HEK293T (cell line): ENCODE measurements around the gene DMTF1.

Experiments
- ARNT ChIP-seq: fragments of 450-650 bp; IDR thresholded peaks from 2 replicates; pipeline ENCODE4 v1.6.1; 2017; ENCODE audit warnings: mild to moderate bottlenecking
- BHLHE40 ChIP-seq: fragments of 450-650 bp; IDR thresholded peaks from 2 replicates; pipeline ENCODE4 v1.6.1; 2016; ENCODE audit warnings: mild to moderate bottlenecking, moderate library complexity, borderline replicate concordance
- CTBP1 ChIP-seq: fragments of 450-650 bp; IDR thresholded peaks from 2 replicates; pipeline ENCODE4 v1.6.1; 2016; ENCODE audit warnings: borderline replicate concordance
- ELF4 ChIP-seq: fragments of 450-650 bp; IDR thresholded peaks from 2 replicates; pipeline ENCODE4 v1.6.1; 2017; ENCODE audit warnings: antibody characterized with exemption
- FOXA1 ChIP-seq: fragments of 450-650 bp; IDR thresholded peaks from 2 replicates; pipeline ENCODE4 v1.6.1; 2016; ENCODE audit warnings: mild to moderate bottlenecking
- FOXK2 ChIP-seq: fragments of 450-650 bp; IDR thresholded peaks from 2 replicates; pipeline ENCODE4 v1.6.1; 2016; ENCODE audit warnings: mild to moderate bottlenecking
- FOXM1 ChIP-seq: fragments of 450-650 bp; IDR thresholded peaks from 2 replicates; pipeline ENCODE4 v1.6.1; 2017; ENCODE audit warnings: mild to moderate bottlenecking, borderline replicate concordance
- L3MBTL2 ChIP-seq: fragments of 450-650 bp; conservative IDR thresholded peaks from 2 replicates; pipeline ENCODE4 v1.6.1; 2016; ENCODE audit warnings: mild to moderate bottlenecking
- LEF1 ChIP-seq: fragments of 450-650 bp; IDR thresholded peaks from 2 replicates; pipeline ENCODE4 v1.6.1; 2017; ENCODE audit warnings: mild to moderate bottlenecking, borderline replicate concordance
- SP1 ChIP-seq: fragments of 450-650 bp; IDR thresholded peaks from 2 replicates; pipeline ENCODE4 v1.6.1; 2017
- SUZ12 ChIP-seq: fragments of 450-650 bp; IDR thresholded peaks from 2 replicates; pipeline ENCODE4 v1.6.1; 2016; ENCODE audit warnings: mild to moderate bottlenecking
- TARDBP ChIP-seq: fragments of 450-650 bp; IDR thresholded peaks from 2 replicates; pipeline ENCODE4 v1.6.1; 2016
- ZNF384 ChIP-seq: fragments of 450-650 bp; IDR thresholded peaks from 2 replicates; pipeline ENCODE4 v1.6.1; 2016
- TF ChIP-seq, protein P1 (sequence below): fragments of 450-650 bp; IDR thresholded peaks from 2 replicates; pipeline ENCODE4 v1.6.1; 2016

DNA sequence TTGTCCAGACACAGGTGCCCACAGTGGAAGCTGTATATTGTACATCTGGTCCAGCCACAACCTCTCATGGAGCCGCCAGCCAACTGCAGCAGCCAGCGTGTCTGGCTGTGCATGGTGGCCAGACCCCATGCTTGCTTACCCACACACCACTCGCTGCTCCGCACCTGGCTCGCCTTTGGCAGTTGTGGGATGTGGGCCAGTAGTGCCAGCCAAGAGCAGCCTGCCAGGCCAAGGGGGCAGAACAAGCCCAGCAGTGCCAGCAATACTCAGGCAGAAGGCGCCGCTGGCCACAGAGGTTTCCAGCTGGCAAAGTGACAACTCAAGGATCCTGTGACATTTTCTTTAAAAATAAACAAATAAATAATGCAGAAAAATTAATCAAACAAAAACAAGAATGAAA lies 79.0 kb downstream of the DMTF1 start:
- TF ChIP-seq FOXA1 (no peak), SP1 (no peak), FOXK2 (no peak), BHLHE40 (no peak), SUZ12 (no peak), L3MBTL2 (no peak), ZNF384 (no peak), CTBP1 (no peak), LEF1 (no peak), FOXM1 (no peak), ELF4 (no peak), TARDBP (no peak), ARNT (no peak)
- TF ChIP-seq, protein P1, sequence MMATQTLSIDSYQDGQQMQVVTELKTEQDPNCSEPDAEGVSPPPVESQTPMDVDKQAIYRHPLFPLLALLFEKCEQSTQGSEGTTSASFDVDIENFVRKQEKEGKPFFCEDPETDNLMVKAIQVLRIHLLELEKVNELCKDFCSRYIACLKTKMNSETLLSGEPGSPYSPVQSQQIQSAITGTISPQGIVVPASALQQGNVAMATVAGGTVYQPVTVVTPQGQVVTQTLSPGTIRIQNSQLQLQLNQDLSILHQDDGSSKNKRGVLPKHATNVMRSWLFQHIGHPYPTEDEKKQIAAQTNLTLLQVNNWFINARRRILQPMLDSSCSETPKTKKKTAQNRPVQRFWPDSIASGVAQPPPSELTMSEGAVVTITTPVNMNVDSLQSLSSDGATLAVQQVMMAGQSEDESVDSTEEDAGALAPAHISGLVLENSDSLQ, result no peak
